ENCODE measurements around the gene SLCO4C1.

Gene SLCO4C1

DNA sequence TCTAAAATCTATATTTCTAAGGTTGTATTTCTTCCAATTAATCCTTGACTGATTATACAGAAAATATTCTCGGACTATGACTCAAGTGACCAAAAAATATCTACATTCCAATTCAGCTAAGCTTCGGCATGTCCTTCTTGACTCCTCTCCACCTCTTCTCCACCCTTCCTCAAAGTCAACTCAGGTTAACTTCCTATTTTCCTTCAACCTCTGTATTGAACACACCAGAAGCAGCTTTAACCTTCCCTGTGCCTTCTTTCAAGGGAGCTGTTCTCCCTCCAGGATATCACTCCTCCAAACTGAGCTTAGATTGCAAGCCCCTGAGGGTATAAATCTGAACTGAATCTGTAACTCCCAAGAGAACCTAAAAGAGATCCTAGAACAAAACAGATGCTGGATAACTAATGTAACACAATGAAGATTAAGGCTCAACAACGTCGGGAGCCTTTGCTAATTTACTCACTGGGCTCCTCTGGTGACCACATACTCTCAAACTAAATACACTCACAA, 1.1 kb downstream of the SLCO4C1 start:
- no peak for ATAC-seq
- no peak for TF ChIP-seq CSRNP3 (CRISPR knock-in tag; IDR thresholded peaks at IDR 0.05)
- no peak for TF ChIP-seq SNAI2 (CRISPR knock-in tag; IDR thresholded peaks at IDR 0.05)
- TF ChIP-seq ZNF8 (CRISPR knock-in tag; IDR thresholded peaks at IDR 0.05): no peak
- TF ChIP-seq ZNF565 (CRISPR knock-in tag; conservative IDR thresholded peaks at IDR 0.05; ENCODE audit: low read depth): no peak

GRCh38 chr5:102290004-102290403, 6.1 kb downstream of the SLCO4C1 start:
- no peak for ATAC-seq
- TF ChIP-seq, protein P1, sequence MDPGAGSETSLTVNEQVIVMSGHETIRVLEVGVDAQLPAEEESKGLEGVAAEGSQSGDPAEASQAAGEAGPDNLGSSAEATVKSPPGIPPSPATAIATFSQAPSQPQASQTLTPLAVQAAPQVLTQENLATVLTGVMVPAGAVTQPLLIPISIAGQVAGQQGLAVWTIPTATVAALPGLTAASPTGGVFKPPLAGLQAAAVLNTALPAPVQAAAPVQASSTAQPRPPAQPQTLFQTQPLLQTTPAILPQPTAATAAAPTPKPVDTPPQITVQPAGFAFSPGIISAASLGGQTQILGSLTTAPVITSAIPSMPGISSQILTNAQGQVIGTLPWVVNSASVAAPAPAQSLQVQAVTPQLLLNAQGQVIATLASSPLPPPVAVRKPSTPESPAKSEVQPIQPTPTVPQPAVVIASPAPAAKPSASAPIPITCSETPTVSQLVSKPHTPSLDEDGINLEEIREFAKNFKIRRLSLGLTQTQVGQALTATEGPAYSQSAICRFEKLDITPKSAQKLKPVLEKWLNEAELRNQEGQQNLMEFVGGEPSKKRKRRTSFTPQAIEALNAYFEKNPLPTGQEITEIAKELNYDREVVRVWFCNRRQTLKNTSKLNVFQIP (CRISPR knock-in tag; IDR thresholded peaks at IDR 0.05; ENCODE audit: borderline replicate concordance, low read depth): no peak
- no peak for TF ChIP-seq RARB (CRISPR knock-in tag; IDR thresholded peaks at IDR 0.05)
- TF ChIP-seq ZNF70 (CRISPR knock-in tag; IDR thresholded peaks at IDR 0.05): no peak
- TF ChIP-seq ARNTL (CRISPR knock-in tag; IDR thresholded peaks at IDR 0.05; ENCODE audit: borderline replicate concordance, low read depth): no peak
- no peak for TF ChIP-seq CSRNP3 (CRISPR knock-in tag; IDR thresholded peaks at IDR 0.05)
- no peak for TF ChIP-seq TCF4 (CRISPR knock-in tag; IDR thresholded peaks at IDR 0.05; ENCODE audit: borderline replicate concordance)
- TF ChIP-seq CREB5 (CRISPR knock-in tag; IDR thresholded peaks at IDR 0.05; ENCODE audit: low read depth): no peak
- no peak for TF ChIP-seq GLIS3 (CRISPR knock-in tag; IDR thresholded peaks at IDR 0.05)
- no peak for TF ChIP-seq ZFP30 (CRISPR knock-in tag; IDR thresholded peaks at IDR 0.05)
- TF ChIP-seq PPARA (CRISPR knock-in tag; IDR thresholded peaks at IDR 0.05; ENCODE audit: borderline replicate concordance): no peak
- TF ChIP-seq SNAI2 (CRISPR knock-in tag; IDR thresholded peaks at IDR 0.05): no peak
- TF ChIP-seq BACH2 (CRISPR knock-in tag; IDR thresholded peaks at IDR 0.05; ENCODE audit: borderline replicate concordance): no peak
- TF ChIP-seq ZNF565 (CRISPR knock-in tag; conservative IDR thresholded peaks at IDR 0.05; ENCODE audit: low read depth): no peak
- TF ChIP-seq TSHZ2 (CRISPR knock-in tag; IDR thresholded peaks at IDR 0.05): no peak
- TF ChIP-seq ISL1 (CRISPR knock-in tag; IDR thresholded peaks at IDR 0.05): no peak
- no peak for TF ChIP-seq ESRRG (CRISPR knock-in tag; IDR thresholded peaks at IDR 0.05)
- TF ChIP-seq ZC3H10 (CRISPR knock-in tag; IDR thresholded peaks at IDR 0.05): no peak

DNA sequence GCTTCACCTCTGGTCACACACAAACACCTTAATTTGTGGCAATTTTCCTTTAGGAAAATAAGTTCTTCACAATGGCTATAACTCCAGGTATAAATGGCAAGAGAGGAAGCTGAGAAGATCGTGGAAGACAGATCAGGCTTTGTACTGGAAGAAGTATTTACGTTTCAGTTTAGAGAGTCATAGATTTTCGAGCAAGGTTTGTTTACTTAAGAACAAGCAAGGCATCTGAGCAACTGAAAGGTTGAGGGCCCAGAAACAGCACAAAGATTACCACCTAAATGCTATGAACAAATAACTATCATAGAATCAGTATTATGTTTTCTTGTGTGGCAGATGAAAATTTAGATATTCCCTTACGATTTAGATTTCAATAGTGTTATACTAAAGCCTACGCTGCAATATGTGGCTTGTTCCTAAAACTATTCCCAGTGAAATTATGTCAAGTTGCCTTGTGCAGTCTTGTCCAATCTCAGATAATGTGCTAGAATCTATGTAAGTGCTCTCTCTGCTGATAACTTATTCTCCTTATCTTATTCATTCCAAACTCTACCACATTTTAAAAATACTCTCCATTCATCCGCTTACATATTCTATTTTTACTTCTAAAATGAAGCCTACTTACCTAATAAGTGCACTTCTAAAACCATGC, 6.7 kb downstream of the SLCO4C1 start:
- no peak for ATAC-seq
- no peak for TF ChIP-seq CSDC2 (CRISPR knock-in tag; IDR thresholded peaks at IDR 0.05)
- TF ChIP-seq ARNTL (CRISPR knock-in tag; IDR thresholded peaks at IDR 0.05; ENCODE audit: borderline replicate concordance, low read depth): no peak
- no peak for TF ChIP-seq ISL1 (CRISPR knock-in tag; IDR thresholded peaks at IDR 0.05)
- no peak for TF ChIP-seq ZNF8 (CRISPR knock-in tag; IDR thresholded peaks at IDR 0.05)
- TF ChIP-seq CREB5 (CRISPR knock-in tag; IDR thresholded peaks at IDR 0.05; ENCODE audit: low read depth): no peak
- no peak for TF ChIP-seq TCF4 (CRISPR knock-in tag; IDR thresholded peaks at IDR 0.05; ENCODE audit: borderline replicate concordance)
- no peak for TF ChIP-seq ZNF70 (CRISPR knock-in tag; IDR thresholded peaks at IDR 0.05)
- no peak for TF ChIP-seq TSHZ2 (CRISPR knock-in tag; IDR thresholded peaks at IDR 0.05)
- TF ChIP-seq SNAI2 (CRISPR knock-in tag; IDR thresholded peaks at IDR 0.05): no peak
- TF ChIP-seq, protein P1 (CRISPR knock-in tag; IDR thresholded peaks at IDR 0.05; ENCODE audit: borderline replicate concordance, low read depth): no peak
- no peak for TF ChIP-seq BACH2 (CRISPR knock-in tag; IDR thresholded peaks at IDR 0.05; ENCODE audit: borderline replicate concordance)
- no peak for TF ChIP-seq GLIS3 (CRISPR knock-in tag; IDR thresholded peaks at IDR 0.05)
- no peak for TF ChIP-seq TOX (CRISPR knock-in tag; IDR thresholded peaks at IDR 0.05; ENCODE audit: borderline replicate concordance)
